EL (cell line): Measurements from ENCODE around the gene PSMC3IP.

Experiments used
- DNase-seq: peaks from one replicate; pipeline ENCODE4 v3.0.0-alpha.2; 2016

Gene PSMC3IP

GRCh38 chr17:42584880-42585279, 7.4 kb upstream of the PSMC3IP start:
- DNase-seq: no peak

GRCh38 chr17:42581744-42582270, 4.3 kb upstream of the PSMC3IP start:
- no peak for DNase-seq

GRCh38 chr17:42579794-42580551, 2.4 kb upstream of the PSMC3IP start:
- no peak for DNase-seq

GRCh38 chr17:42578282-42578869, 847 bp upstream of the PSMC3IP start:
- DNase-seq: peak; percentile 79

GRCh38 chr17:42577140-42577531, 393 bp downstream of the PSMC3IP start:
- no peak for DNase-seq

GRCh38 chr17:42574463-42574862, 3.1 kb downstream of the PSMC3IP start:
- DNase-seq: no peak

- no peak for DNase-seq
These were observed 4.4 kb downstream of the PSMC3IP start for GRCh38 chr17:42573095-42573494.

GRCh38 chr17:42571435-42572225, 5.9 kb downstream of the PSMC3IP start:
- DNase-seq: no peak

- DNase-seq: no peak
These were observed 9.0 kb downstream of the PSMC3IP start for GRCh38 chr17:42568341-42569111.

- peak; percentile 92 for DNase-seq
These were observed 10.5 kb downstream of the PSMC3IP start, which contains the start of gene MLX for GRCh38 chr17:42566883-42567573. TSS of gene MLX (plus strand) at chr17:42567100. CDS start at chr17:42567125, 25 bp downstream.

- DNase-seq: no peak
These were observed 11.2 kb downstream of the PSMC3IP start for GRCh38 chr17:42566215-42566882.

- no peak for DNase-seq
These were observed 11.9 kb downstream of the PSMC3IP start for GRCh38 chr17:42565523-42566214.

- no peak for DNase-seq
These were observed 12.6 kb downstream of the PSMC3IP start for GRCh38 chr17:42564815-42565522.

GRCh38 chr17:42563950-42564349, 13.6 kb downstream of the PSMC3IP start:
- no peak for DNase-seq

GRCh38 chr17:42563543-42563942, 14.0 kb downstream of the PSMC3IP start:
- DNase-seq: peak; percentile 38

GRCh38 chr17:42563143-42563509, 14.4 kb downstream of the PSMC3IP start:
- no peak for DNase-seq

GRCh38 chr17:42562388-42563142, 15.0 kb downstream of the PSMC3IP start:
- no peak for DNase-seq

GRCh38 chr17:42561897-42562387, 15.6 kb downstream of the PSMC3IP start, which contains the start of gene COASY:
TSS of gene COASY (plus strand) at chr17:42562148. CDS start at chr17:42562623, 475 bp downstream.
- DNase-seq: peak; percentile 98

- no peak for DNase-seq
These were observed 17.3 kb downstream of the PSMC3IP start for GRCh38 chr17:42560246-42560645.
